Adipocyte (in vitro differentiated cells): ENCODE results near the gene KLC3.
"Not testable (repeated sequence)": the region's sequence is repeated elsewhere in the genome, so short reads cannot be mapped to it uniquely, and the experiment has no call there.

Experiments used
- DNase-seq: peaks from one replicate; pipeline ENCODE4 v3.0.0-alpha.2; 2015; ENCODE audit warnings: low read depth
- H3K27me3 ChIP-seq: replicated peaks from 2 replicates; pipeline ENCODE4 v1.7.0; 2013; ENCODE audit warnings: mild to moderate bottlenecking, low read length, moderate library complexity; ENCODE audit not compliant: control insufficient read depth, insufficient read depth
- H3K36me3 ChIP-seq: 2 replicates; pipeline ENCODE4 v1.7.0; 2013; ENCODE audit warnings: low read length, mild to moderate bottlenecking, moderate library complexity; ENCODE audit not compliant: control insufficient read depth, insufficient read depth, severe bottlenecking
- H3K4me1 ChIP-seq: 2 replicates; pipeline ENCODE4 v1.7.0; 2013; ENCODE audit warnings: mild to moderate bottlenecking, low read length, moderate library complexity; ENCODE audit not compliant: control insufficient read depth, insufficient read depth
- H3K4me3 ChIP-seq: 2 replicates; pipeline ENCODE4 v1.7.0; 2013; ENCODE audit warnings: mild to moderate bottlenecking, low read length, moderate library complexity
- H3K9ac ChIP-seq: 2 replicates; pipeline ENCODE4 v1.7.0; 2013; ENCODE audit warnings: mild to moderate bottlenecking, low read length, moderate library complexity
- H3K9me3 ChIP-seq: 2 replicates; pipeline ENCODE4 v1.7.0; 2013; ENCODE audit warnings: mild to moderate bottlenecking, low read length, moderate library complexity; ENCODE audit not compliant: control insufficient read depth

The KLC3 gene

DNA sequence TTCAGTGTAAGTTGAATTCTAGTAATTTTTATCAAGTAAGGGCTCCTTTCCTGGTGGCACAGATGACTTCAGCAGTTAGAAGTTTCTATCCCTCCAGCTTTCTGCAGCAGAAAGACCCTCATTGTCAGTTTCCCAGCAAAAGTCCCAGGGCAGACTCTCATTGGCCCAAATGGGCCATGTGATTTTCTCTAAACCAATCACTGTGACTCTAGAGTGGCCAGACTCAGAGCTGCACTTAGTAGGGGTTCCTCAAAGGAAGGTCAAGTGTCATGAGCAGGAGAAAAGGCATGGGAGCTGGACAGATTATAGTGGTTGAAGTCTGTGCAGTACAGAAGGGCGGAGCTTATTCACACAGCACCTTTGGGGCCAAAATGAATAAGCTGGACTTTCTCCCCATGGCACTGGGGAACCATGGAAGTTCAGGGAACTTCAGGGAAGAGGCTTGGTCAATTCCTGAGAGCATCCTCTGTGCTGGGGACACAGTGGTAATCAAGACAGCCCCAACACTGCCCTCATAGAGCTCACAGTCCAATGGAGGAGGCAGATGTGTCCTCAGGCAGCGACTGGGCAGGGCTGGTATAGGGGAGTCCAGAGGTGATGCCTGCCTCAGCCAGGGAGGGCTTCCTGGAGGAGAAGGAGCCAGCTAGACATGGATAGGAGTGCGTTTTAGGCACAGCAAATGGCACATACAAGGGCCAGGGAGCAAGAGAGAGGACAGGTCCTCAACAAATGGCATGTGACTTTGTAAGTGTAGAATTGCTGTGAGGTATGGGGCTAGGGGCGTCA is 36.2 kb upstream of the KLC3 start:
- peaks cover 19% of the 10 kb centered on the region for H3K36me3 ChIP-seq
- H3K4me1 ChIP-seq = peaks cover 10% of the 10 kb centered on the region
- H3K4me3 ChIP-seq = no peak overlapping the region
- no peak for DNase-seq
- H3K9me3 ChIP-seq = no peaks in the 10 kb centered on the region
- H3K9ac ChIP-seq = no peak overlapping the region
- H3K27me3 ChIP-seq = no peaks in the 10 kb centered on the region

DNA sequence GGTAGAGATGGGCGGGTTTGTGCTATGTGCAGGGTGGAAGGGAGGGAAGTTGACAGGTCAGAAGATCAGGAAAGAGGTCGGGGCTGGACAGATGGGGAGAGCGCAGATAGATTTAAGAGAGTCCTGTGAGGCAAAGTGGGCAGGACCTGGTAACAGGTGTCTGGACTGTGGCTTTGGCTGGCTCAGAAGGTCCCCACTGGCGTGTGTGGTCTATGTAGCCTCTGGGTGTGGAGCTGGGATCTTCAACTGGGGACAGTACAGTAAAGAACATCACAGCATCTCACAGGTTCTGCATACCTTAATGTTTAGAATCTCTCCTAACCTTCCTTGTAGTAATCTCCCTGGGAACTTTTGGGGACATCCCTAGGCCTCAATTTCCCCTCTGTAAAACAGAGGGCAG is 35.5 kb upstream of the KLC3 start:
- no peak overlapping the region for H3K4me3 ChIP-seq
- no peaks in the 10 kb centered on the region for H3K9me3 ChIP-seq
- no peak for DNase-seq
- no peaks in the 10 kb centered on the region for H3K27me3 ChIP-seq
- peaks cover 12% of the 10 kb centered on the region for H3K36me3 ChIP-seq
- no peak overlapping the region for H3K9ac ChIP-seq
- H3K4me1 ChIP-seq = peaks cover 10% of the 10 kb centered on the region

DNA sequence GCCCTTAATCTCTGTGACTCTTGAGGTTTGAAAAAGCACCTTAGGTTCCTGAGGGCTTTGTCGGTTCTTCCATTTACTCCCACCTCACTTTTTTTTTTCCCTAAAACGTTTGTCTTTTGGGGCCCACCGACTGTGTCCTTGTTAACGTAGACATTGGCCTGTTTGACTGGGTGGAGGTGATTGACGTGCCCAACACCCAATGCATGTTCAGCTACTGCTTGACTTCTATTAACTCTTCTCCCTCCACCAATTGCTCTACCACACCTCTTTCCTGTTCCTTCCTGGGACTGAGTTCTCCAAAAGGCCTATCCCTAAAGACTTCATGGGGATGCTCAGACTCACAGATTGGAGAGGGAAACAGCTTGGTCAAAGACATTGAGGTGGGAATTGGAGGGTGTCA is 35.1 kb upstream of the KLC3 start:
- H3K36me3 ChIP-seq = peaks cover 10% of the 10 kb centered on the region
- peaks cover 10% of the 10 kb centered on the region for H3K4me1 ChIP-seq
- H3K9me3 ChIP-seq = no peaks in the 10 kb centered on the region
- no peak overlapping the region for H3K4me3 ChIP-seq
- no peak for DNase-seq
- no peak overlapping the region for H3K9ac ChIP-seq
- H3K27me3 ChIP-seq = no peaks in the 10 kb centered on the region

DNA sequence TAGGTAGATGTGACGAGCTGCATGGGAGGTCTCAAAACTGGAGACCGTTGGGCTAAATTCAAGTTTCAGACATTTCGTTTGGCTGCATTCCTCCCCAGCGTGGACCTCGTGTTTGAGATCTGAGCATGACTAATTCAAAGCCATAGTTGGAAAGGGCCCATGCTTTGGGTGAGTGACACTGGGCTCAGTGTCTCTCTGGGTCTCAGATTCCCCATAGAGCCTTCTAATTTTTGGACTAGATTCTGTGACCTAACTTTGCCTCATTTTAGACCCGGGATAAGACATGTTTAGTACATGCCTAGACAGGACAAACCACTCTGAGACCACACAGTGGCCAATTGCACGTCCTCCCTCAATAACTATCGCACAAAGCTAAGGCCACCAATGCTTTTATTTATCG is 34.5 kb upstream of the KLC3 start:
- Histone ChIP-seq H3K4me1 (peaks cover 10% of the 10 kb centered on the region), H3K9ac (no peak overlapping the region), H3K27me3 (no peaks in the 10 kb centered on the region), H3K36me3 (peaks cover 4% of the 10 kb centered on the region), H3K4me3 (no peak overlapping the region), H3K9me3 (no peaks in the 10 kb centered on the region)
- peak; percentile 14 for DNase-seq

DNA sequence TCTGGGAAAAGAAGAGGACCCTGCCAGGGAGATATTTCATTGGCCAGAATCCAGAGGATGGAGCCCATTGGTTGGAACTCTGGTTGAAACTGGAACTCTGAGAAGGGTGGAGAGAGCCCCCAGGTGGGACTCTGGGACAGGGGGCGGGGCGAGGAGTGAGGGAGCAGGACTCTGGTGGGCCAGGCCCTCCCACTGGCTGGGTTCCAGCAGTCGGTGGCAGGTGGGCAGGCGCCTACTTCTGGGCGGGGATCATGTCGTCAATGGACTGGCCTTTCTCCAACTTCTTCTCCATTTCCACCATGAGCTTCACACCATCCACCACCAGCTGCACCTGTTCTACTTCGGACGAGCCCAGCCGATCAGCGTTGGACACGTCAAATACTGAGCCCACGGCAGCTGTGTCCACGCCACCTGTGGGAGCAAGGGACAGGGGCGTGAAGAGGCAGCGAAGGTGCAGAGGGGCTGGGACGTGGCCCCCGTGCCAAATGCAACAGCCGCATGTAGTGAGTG is 34.0 kb upstream of the KLC3 start:
- DNase-seq = no peak
- H3K9me3 ChIP-seq = no peaks in the 10 kb centered on the region
- no peak overlapping the region for H3K9ac ChIP-seq
- H3K4me1 ChIP-seq = peaks cover 10% of the 10 kb centered on the region
- H3K4me3 ChIP-seq = no peak overlapping the region
- peaks cover 4% of the 10 kb centered on the region for H3K36me3 ChIP-seq
- H3K27me3 ChIP-seq = no peaks in the 10 kb centered on the region

DNA sequence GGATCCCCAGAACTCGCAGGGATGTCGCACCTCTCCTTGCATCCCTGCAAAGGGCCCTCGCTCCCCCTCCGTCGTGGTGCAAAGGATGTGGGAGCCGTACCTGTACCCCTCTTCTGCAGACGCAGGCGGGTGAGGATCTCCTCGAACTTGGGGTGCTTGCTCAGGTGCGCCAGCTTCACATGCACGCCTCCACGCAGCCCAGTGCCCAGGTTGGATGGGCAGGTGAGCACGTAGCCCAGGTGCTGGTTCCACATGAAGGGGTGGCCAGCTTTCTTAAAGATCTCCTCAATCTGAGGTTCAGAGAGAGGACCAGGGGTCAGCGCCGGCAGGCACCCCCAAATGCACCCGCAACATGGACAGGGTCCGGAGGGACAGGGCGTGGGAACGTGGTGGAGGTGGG is 33.2 kb upstream of the KLC3 start:
- no peaks in the 10 kb centered on the region for H3K9me3 ChIP-seq
- H3K36me3 ChIP-seq = peaks cover 3% of the 10 kb centered on the region

DNA sequence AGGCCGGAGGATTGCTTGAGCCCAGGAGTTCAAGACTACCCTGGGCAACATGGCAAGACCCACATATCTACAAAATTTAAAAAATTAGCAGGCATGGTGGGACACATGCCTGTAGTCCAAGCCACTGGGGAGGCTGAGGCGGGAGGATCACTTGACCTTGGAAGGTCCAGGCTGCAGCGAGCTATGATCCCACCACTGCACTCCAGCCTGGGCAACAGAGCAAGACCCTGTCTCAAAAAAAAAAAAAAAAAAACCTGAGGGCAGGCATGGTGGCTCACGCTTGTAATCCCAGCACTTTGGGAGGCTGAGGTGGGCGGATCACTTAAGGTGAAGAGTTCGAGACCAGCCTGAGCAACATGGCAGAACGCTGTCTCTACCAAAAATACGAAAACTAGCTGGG is 31.2 kb upstream of the KLC3 start:
- not testable (repeated sequence) for H3K9ac ChIP-seq, H3K9me3 ChIP-seq, H3K4me1 ChIP-seq, H3K36me3 ChIP-seq, DNase-seq, H3K4me3 ChIP-seq
- peaks cover 11% of the 10 kb centered on the region for H3K27me3 ChIP-seq

More for the DNA sequence above, 33.2 kb upstream of the KLC3 start:
- no peak overlapping the region for H3K9ac ChIP-seq
- no peak for DNase-seq
- no peaks in the 10 kb centered on the region for H3K27me3 ChIP-seq
- no peak overlapping the region for H3K4me3 ChIP-seq
- H3K4me1 ChIP-seq = peaks cover 10% of the 10 kb centered on the region

DNA sequence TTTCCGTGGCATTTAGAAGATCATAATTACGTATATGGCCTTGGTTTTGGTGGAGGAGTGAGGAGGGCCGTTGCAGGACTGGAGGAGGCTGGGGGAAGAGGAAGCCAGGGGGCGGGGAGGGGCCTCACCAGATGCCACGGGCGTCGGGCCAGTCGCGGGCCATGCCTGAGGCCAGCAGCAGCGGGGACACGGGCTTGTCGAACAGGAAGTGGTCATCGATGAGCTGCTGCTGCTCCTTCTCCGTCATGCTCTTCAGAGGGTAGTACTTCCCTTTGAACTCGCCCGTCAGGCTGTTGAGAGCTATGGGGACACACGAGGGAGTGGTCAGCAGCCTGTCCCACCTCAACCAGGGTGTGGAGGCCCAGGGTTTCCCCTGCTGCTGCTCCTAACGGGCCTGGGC is 28.9 kb upstream of the KLC3 start:
- Histone ChIP-seq H3K4me1 (no peaks in the 10 kb centered on the region), H3K9me3 (no peaks in the 10 kb centered on the region), H3K36me3 (no peaks in the 10 kb centered on the region), H3K27me3 (peaks cover 27% of the 10 kb centered on the region), H3K9ac (no peak overlapping the region), H3K4me3 (no peak overlapping the region)
- DNase-seq = no peak

DNA sequence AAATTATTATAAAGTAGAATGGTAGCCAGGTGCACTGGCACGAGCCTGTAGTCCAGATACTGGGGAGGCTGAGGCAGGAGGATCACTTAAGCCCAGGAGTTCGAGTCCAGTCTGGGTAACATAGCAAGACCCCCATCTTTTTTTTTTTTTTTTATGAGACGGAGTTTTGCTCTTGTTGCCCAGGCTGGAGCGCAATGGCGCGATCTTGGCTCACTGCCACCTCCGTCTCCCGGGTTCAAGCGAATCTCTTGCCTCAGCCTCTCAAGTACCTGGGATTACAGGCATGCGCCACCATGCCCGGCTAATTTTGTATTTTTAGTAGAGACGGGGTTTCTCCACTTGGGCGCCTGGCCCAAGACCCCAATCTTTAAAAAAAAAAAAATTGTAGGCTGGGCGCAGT is 28.3 kb upstream of the KLC3 start:
- not testable (repeated sequence) for H3K4me1 ChIP-seq, H3K36me3 ChIP-seq, H3K9me3 ChIP-seq, H3K4me3 ChIP-seq, H3K9ac ChIP-seq, DNase-seq
- H3K27me3 ChIP-seq = peaks cover 31% of the 10 kb centered on the region

DNA sequence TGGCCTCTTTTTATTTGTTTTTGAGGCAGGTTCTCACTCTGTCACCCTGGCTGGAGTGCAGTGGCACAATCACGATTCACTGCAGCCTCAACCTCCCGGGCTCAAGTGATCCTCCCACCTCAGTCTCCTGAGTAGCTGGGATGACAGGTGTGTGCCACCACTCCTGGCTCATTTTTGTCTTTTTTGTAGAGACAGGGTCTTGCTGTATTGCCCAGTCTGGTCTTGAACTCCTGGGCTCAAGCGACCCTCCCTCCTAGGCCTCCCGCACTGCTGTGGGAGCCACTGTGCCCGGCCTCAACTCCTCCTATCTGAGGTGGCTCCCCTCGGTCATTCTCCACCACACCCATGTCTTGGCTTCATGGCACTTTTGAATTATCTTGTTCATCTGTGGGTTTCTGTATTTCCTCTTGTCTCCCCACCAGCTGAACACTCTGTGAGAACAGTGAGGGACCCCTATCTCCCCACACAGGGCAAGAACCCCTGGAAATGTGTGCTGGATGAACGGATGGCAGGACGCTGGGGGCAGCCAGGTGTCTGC is 25.8 kb upstream of the KLC3 start:
- Histone ChIP-seq H3K9ac (no peak overlapping the region), H3K36me3 (no peaks in the 10 kb centered on the region), H3K9me3 (no peaks in the 10 kb centered on the region), H3K4me1 (no peaks in the 10 kb centered on the region), H3K27me3 (peaks cover 42% of the 10 kb centered on the region), H3K4me3 (no peak overlapping the region)
- DNase-seq = no peak

DNA sequence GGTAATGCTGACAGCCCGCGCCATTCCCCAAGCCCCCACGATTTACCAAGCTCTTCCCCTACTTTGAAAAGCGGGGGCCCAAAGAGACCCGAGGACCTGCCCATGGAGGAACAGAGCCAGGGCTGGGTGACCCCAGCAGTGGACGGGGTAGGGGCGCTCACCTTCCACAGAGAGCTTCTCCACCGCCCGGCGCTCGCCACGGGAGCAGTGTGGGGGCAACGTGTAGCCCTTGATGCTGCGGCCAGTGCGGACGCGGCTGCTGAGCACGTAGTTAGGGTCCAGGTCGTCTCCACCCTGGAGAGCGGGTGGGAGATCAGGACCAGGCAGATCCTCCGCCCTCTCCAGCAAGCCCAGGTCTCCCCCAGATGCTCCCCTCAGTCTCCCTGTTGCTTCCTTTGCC is 25.2 kb upstream of the KLC3 start:
- Histone ChIP-seq H3K27me3 (peaks cover 42% of the 10 kb centered on the region), H3K9ac (no peak overlapping the region), H3K9me3 (no peaks in the 10 kb centered on the region), H3K4me3 (no peak overlapping the region), H3K36me3 (no peaks in the 10 kb centered on the region), H3K4me1 (no peaks in the 10 kb centered on the region)
- DNase-seq = no peak
